ENCODE data around the gene PGM2L1. TPM values are rescaled to one million over a fixed set of nuclear protein-coding genes. Genes with fewer than 3 reads are reported as not detected.
A peak's percentile ranks its signal among the peaks of the same experiment; 100 is the strongest.
"Not testable (repeated sequence)": the region's sequence is repeated elsewhere in the genome, so short reads cannot be mapped to it uniquely, and the experiment has no call there.

The PGM2L1 gene
- total RNA-seq, 1 donor from 2014 or later = 29.6 TPM

DNA sequence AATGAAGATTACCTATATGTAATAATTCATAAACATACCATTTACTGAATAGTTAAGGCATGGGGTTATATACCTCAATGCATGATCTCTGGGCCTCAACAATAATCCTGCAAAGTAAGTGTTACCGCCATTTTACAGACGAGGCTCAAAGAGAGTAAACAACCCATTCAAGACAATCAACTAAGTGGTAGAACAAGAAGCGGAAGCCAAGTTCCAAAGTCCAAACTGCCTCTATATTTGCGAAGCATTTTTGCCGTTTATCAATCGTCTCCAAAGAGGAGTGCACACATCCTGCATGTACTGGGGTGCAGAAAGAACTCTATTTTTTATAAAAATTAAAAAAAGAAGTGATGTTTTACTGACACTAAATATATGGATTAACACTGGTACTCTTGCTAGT, 59.3 kb downstream of the PGM2L1 start:
- DNase-seq (ENCODE audit: low read depth, low spot score) = no peak

DNA sequence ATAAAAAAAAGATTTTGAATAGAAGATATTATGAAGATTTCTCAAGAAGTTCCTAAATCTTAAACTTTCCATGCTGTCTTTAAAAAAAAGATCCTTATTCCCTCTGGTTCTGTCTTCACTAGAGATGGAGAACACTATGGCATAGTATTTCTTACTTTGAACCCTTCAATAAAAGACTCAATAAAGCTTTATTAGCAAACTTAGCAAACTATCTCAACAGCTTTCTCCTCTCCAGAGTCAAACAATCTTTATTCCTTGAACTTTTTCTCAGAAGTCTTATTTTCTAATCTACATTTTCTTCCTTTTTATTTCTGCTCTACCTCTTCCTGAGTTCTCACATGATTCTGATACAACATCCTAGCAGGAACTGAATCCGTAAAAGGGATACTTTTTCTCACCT, 65.0 kb downstream of the PGM2L1 start:
- DNase-seq (ENCODE audit: low read depth, low spot score) = no peak

DNA sequence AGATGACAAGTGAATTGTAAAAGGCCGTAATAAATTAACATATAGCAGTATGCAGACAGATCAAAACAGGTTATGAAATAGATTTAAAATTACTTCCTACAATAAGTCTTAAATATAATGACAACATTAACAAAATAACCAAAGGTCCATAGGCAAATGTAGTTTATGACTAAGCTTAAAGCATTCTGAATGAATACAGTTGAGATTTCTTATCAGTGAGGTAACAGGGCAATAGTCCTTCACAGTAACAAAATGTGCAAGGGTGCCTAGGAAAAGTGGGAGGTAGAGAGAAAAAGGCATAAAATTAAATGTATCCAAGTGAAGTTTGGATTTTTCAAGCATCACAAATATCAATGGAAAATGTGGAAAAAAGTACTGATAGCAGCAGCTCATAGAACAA, 65.9 kb downstream of the PGM2L1 start:
- no peak for DNase-seq (ENCODE audit: low read depth, low spot score)

DNA sequence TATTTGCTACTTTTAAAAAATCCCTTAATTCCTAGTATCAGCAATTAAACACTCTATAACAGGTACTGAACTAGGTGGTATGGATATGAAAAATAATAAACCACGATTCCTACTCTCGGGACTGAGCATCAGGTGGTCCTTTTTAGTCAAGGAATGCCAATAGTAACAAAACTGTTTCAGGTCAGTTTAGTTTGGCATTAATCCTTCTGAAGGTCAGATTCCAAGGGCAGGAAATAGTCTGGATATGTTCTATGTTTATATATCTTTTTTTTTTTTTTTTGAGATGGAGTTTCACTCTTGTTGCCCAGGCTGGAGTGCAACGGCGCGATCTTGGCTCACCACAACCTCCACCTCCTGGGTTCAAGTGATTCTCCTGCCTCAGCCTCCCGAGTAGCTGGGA, 67.2 kb downstream of the PGM2L1 start:
- not testable (repeated sequence) for DNase-seq (ENCODE audit: low read depth, low spot score)

DNA sequence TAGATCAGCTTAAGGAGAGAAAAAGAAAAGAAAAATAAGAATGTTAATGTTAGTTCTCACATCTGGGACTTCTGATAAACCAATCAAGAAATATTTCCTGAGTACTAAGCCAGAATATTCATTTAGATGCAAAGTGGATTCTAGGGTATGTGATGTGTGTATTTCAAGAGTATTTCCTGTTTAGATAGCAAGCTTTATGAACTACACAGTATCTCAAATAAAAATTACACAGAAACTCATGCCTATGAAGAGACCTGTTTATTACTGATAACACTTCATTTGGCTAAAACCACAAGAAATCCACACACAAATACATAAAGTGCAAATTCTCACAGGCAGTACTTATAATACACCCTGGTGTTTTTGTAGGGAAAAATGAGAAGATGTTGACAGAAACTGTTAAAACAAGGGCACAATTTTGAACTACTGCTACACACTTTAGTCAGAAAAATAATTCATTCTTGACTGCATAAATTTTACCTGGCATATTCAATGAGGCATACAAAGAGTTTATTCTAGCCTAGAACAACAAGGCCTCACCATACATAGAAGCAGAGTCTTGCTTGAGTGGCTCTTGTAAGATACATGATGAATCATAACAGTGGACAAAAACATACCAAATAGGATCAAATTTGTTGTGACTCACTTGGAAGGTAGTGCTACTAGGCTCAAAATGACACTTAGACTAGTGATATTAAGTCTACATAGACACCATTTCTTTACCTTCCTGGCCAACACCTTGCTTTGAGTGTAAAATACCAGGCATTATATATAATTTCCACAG, 68.0 kb downstream of the PGM2L1 start:
- peak; percentile 39 for DNase-seq (ENCODE audit: low read depth, low spot score)

DNA sequence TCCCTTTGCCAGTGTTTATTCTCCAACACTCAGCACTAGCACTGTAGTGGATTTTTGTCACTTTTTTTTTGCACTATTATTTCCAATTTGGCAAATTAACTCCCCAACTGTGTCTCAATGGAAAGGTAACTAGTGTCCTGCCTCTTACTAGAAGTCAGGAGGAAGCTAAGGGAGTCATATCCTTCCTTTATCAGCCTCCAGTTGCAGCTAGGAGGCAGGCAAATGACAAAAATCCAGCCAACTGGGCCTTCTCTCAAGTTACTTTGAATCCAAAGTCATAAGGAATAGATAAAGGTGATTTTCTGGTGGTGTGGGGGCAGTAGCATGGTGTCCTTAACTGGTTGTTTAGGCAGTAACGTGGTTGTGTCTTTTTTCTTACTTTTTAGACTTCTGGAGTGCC, 71.2 kb downstream of the PGM2L1 start:
- no peak for DNase-seq (ENCODE audit: low read depth, low spot score)

DNA sequence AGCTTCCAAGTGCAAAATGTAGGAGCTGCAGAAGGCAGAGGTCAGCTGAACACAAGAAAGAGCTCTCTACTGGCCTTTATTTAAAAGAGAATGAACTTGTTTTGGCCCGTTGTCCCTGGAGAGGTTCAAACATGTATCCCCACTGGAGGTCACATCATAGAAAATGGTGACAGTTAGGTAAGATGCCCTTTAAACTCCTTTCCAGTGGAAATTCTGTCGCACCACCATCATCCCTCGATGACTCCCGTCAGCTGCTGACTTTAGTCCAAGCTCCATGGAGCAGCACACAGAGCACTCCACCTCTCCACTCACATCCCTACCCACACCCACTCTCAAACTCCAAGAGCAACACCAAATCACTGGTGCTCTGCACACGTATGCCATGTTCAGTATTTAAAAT, 71.6 kb downstream of the PGM2L1 start:
- no peak for DNase-seq (ENCODE audit: low read depth, low spot score)

DNA sequence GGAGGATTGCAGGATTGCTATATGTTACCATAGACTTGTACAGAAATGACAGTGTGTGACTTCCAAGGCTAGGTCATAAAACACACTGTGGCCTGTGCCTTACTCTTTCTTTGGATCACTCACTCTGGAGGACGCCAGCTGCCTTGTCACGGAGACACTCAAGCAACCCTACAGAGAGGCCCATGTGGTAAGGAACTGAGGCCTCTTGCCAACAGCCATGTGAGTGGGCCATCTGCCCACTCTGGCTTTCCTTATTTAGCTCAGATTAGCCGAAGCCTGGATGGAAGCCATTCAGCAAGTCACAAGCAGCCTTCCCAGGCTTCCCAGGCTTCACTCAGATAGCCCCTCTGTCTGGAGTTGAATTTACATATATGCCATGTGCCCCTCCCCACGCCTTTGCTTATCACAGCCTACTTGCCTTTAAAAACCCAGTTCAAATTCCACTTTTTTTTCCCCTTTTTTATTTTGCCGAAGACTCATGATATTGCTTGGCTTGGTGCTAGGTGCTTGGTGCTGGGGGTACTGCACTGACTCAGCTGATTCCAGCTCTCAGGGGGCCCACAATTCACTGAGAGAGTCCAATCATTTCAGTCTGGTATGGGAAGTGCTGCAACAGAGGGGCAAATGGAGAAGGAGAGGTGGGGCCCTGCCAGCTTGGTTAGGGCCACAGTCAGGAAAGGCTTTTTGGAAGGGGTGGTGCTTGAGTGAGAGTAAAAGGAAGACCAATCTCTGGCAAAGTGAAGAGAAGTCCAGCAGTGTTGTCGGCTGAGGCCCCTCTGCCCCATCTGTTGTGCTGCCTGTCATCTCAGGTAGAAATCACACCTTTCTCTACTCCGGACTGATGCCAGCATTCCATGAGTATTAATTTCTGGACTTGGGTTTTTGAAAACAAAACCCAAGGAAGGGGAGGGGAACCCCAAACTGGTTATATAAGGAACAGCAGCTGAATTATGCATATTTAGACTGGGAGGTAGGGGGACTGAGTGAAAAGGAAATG, 72.3 kb downstream of the PGM2L1 start:
- DNase-seq (ENCODE audit: low read depth, low spot score) = peak; percentile 69

DNA sequence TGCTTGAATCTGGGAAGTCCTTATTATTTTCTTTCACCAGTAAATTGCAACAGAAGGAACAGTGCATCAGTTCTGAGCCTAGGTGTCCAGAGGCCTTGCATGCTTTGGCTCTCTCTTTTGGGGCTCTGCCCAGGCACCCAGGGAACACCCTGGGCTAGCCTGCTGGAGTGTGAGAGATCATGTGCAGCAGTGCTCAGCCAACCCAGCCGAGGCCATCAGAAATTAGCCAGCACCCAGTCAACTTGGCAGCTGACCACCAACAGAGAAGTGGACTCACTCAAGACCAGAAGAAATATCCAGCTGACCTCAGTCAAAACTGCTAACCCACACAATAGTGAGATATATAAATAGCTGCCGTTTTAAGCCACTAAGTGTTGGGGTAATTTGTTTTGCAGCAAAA, 75.6 kb downstream of the PGM2L1 start:
- no peak for DNase-seq (ENCODE audit: low read depth, low spot score)

DNA sequence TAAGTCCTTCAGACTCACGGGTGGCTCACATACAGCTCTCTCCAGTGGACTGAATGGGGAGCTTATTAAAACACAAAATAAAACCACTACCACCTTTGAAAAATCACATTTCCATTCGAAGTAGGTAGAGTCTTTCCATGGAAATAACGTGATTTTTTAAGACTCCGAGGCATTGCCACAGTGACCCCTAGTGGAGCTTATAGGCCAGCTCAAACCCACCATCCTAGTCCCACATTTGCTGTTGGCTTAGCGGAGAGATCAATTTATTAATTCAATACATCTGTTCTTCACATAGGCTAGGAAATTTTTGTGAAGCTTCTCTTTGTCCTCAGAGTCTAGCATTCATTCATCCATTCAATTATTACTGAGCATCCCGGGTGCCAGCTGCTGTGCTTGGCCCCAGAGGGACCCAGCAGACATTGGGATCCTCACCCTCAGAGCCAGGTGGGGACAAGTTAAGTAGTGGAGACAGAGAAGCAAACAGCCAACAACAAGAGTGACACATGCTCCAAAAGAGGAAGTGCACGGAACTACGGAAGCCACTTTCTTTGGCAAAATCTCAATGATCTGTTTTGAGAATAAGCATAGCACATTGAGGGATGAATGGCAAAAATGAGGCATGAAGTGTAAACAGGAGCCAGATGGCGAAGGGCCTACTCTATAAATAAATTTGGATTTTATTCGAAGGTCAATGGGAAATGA, 76.6 kb downstream of the PGM2L1 start:
- DNase-seq (ENCODE audit: low read depth, low spot score) = peak; percentile 94

DNA sequence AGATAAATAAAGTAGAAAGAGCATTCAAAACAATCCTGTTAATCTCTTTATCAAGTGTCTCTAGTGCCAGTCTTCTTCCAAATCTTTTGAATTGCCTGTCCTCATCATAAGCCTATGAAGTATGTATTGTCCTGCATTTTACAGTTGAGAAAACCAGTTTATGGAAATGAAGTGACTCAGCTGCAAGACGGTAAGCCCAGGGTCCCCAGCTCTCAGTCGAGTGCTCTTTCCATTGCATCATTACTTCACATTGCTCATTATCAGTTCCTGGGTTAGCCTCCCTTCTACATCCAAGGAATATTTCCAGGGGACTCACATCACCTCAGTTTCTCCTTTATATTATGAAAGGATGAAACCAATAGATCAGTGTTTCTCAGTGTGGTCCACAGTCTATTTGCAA, 77.7 kb downstream of the PGM2L1 start:
- DNase-seq (ENCODE audit: low read depth, low spot score) = no peak

DNA sequence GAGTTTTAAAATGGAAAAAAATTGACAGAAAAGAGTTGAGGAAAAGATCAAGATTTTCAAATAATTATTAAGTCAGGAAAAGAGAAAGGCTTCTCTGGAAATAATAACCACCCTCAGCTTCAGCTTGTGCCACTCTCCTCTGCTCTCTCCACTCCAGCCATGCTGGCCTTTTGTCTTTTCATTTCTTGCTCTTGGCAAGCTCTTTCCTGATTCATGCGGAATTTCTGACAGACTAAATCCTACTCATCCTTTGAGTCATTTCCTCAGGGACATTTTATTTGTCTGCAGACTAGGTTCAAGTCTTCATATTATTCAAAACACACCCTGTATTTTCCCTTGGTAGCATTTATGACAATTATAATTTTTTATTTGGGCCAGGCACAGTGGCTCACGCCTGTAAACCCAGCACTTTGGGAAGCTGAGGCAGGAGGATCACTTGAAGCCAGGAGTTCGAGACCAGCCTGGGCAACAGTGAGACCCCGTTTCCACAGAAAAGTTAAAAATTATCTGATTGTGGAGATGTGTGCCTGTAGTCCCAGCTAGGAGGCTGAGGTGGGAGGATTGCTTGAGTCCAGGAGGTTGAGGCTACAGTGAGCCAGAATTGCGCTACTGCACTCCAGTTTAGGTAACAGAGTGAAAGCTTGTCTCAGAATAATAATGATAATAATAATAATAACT, 79.0 kb downstream of the PGM2L1 start:
- DNase-seq (ENCODE audit: low read depth, low spot score) = peak; percentile 88

DNA sequence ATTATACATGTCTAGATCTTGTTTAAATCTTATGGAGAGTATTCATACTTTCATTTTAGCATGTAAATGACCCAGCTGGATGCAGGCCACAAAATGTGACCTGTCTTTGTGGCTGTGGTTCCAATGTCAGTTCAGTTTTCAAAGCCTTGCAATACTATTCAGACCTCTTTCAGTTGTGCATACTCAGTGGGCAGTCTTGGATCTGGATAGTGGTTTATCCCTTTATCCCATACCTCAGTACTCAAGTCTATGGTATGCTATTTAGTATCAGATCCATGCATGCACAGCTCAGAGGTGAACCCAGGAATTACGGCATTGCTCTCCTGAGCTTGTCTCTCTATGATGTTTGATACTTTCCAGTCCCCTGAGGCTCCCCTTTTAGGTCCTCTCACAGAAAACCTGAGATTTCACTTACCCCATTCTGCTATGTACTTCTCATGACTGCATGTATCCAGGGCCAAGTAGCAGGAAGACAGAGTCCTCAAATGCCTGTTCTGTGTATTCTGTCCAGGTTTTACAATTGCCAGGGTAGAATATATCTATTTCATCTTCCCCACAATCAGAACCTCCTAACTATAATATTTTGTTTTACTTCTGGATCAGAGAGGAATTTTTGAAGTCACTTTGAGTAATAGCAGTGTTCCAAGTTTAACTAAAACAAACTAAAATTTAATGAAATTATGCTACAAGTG, 79.8 kb downstream of the PGM2L1 start:
- DNase-seq (ENCODE audit: low read depth, low spot score) = no peak

DNA sequence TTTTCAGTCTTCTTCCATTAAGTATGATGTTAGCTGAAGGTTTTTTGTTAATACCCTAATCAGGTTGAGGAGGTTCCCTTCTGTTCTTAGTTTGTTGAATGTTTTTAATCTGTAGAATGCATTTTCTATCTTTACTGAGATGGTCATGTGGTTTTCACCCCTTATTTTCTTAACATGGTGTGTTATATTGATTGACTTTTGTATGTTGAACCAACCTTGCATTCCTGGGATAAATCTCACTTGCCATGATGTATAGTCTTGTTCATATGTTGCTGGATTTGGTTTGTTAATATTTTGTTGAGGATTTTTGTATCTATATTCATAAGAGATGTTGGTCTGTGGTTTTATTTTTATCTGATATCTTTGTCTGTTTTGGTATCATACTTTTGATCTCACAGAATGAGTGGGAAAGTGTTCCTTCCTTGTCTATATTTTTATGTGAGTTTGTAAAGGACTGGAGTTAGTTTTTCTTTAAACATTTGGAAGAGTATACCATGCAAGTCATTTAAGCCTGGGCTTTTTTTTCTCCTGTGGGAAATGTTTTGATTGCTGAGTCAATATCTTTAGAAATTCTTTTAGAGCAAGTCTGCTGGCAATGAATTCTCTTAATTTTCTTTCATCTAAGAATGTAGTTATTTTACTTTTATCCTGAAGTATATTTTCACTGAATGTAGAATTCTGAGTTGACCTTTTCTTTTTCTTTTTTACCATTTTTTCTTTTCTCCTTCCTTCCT, 81.3 kb downstream of the PGM2L1 start:
- no peak for DNase-seq (ENCODE audit: low read depth, low spot score)

DNA sequence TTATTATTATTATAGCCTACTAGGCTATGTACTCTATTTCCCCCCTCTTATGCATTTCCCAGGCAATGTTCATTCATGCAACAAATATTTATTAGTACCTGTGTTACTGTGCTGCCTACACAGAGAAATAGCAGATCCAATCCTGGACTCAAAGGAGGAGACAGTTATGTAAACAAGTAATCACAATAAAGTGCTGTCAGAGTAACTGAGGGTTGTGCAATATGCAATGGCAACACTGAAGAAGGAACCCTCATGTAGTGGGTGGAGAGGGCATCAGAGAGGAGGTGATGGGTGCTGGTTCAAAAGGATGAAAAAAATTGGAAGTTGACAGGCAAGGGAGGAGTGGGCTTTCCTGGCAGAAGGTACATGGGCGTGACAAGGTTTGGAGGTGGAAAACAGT, 85.9 kb downstream of the PGM2L1 start:
- DNase-seq (ENCODE audit: low read depth, low spot score) = no peak

DNA sequence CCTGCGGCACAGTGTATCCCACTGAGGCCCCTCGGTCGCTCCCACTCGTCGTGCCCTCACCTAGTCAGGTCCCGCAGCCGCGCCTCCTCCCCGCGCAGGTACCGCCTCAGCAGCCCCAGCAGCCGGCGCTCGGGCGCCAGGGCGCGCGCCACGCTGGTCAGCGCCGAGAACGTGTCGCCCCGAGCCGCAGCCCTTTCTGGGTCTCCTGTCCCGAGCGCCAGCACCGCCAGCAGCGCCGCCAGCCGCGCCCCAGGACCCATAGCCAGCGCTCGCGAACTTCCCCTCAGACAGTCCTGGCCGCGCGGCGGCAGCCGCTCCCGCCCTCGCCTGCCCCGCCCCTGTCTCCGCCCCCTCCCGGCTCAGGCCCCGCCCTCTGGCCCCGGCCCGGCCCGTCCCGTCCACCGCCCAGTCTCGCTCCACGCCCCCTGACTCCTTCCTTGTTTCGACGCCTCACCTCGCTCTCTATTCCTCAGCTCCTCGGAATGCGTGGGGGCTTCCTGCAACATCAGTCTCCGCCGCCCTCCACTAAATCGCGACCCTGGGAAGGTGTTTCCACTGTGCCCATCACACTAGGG, 86.8 kb downstream of the PGM2L1 start, which contains the start of gene P4HA3:
Gene P4HA3 (minus strand): TSS at position 289 of the 575 bp plus-strand sequence. CDS start 29 bp downstream, at position 260.
- DNase-seq (ENCODE audit: low read depth, low spot score) = no peak

DNA sequence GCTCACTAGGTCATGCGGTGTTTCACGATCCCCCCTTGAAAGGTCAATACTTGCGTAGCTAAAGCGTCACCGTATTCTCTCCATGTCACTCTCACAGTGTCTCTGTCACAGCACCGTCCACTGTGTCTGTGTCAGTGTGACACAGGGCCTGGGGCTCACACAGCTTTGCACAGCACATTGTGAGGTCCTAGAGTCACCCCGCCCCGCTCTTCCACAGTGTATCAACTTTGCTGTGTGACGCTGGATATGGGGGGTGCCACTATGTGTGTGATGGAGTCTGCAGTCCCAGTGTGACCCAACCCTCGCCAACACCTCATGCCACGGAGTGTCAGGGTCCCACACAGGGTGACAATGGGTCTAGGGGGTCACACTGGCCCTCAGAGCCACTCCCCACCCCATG, 87.4 kb downstream of the PGM2L1 start:
- no peak for DNase-seq (ENCODE audit: low read depth, low spot score)

DNA sequence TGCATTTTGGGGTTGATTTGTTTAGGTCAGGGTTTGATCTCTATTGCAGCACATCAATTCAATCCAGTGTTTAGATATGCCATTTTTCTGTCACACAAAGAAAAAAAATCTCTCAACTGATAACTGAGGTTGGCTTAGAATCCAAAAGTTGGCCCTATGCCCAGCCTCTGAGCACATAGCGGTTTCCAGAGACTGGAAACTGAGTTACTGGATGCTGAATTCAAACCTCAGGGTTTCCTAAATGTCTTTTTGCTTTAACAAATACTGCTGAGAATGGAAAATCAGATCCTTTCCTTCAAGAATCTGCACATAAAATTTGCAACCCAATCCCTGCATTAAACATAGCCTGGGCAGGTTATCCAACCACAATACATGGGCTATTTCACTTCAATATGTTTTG, 90.8 kb downstream of the PGM2L1 start:
- no peak for DNase-seq (ENCODE audit: low read depth, low spot score)

DNA sequence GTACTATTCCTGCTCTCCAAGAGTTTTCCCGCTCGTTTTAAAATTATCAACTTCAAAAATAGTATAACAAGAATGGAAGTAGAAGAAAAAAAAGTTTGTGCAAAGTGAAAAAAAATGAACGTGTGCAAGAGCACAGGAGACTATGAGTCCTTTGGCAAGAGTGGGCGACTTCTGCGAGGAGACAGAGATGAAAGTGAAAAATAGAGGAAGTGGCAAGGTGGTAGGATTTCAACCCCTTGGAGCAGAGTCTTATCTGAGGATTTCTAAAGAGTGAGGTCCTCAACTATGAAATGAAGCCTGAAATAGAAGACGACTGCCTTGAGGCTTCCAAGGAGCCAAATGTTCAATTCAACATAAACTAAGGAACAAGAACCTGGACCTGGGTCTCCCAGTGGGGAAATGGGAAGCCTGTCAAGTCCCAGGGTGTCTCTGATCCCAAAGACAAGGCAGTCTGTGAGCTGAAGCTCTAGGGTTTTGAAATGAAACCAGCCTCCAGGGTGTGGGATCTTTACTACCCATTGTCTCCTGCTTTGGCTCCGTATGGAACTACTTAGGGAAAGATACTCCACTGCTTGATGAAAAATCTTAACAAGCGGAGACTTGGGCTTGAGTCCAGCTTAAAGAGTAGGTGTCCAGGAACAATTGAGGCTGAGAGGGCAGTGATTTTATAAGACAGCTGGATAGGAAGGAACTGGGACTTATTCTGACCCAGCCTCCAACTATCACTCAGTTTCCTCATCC, 91.6 kb downstream of the PGM2L1 start:
- DNase-seq (ENCODE audit: low read depth, low spot score) = no peak
